Kidney epithelial cell (primary cell): ENCODE data around the gene ARHGAP31. TPM values are rescaled to one million over a fixed set of nuclear protein-coding genes. Genes with fewer than 3 reads are reported as not detected.

Experiments used
- DNase-seq: peaks from one replicate; pipeline ENCODE4 v3.0.0-alpha.2; 2010; ENCODE audit warnings: low read depth
- H3K27me3 ChIP-seq: 2 replicates; pipeline ENCODE4 v1.6.0; 2011; ENCODE audit warnings: low read length; ENCODE audit not compliant: control insufficient read depth, insufficient read depth
- H3K36me3 ChIP-seq: 2 replicates; pipeline ENCODE4 v1.5.1; 2011; ENCODE audit warnings: low read length; ENCODE audit not compliant: control insufficient read depth, insufficient read depth
- H3K4me3 ChIP-seq: 2 replicates; pipeline ENCODE4 v1.5.1; 2011; ENCODE audit warnings: low read depth, mild to moderate bottlenecking, control low read depth, low read length
- CTCF ChIP-seq: IDR thresholded peaks from 2 replicates; pipeline ENCODE4 v1.5.1; 2011; ENCODE audit warnings: mild to moderate bottlenecking, moderate library complexity, low read length, control low read depth, inconsistent platforms; ENCODE audit not compliant: insufficient read depth, poor library complexity, severe bottlenecking
- total RNA-seq: library from RNA; depleted of rRNA; stranded (reverse); fragments of >200 nt; gene quantifications from 2 replicates; pipeline ENCODE4 v1.2.3, GENCODE V29; 2015

The ARHGAP31 gene
- total RNA-seq, 1 donor from 2014 or later: 18.5 TPM

GRCh38 chr3:119417771-119418512 is 123.8 kb downstream of the ARHGAP31 start:
- Histone ChIP-seq H3K27me3 (no peaks in the 10 kb centered on the region), H3K36me3 (no peaks in the 10 kb centered on the region), H3K4me3 (no peak overlapping the region)
- TF ChIP-seq CTCF: no peak
- no peak for DNase-seq

- no peak overlapping the region for H3K4me3 ChIP-seq
- H3K27me3 ChIP-seq: no peaks in the 10 kb centered on the region
- DNase-seq: no peak
- no peak for TF ChIP-seq CTCF
- H3K36me3 ChIP-seq: no peaks in the 10 kb centered on the region
Measured at GRCh38 chr3:119418641-119419040, 124.5 kb downstream of the ARHGAP31 start.

GRCh38 chr3:119420196-119420595 is 126.0 kb downstream of the ARHGAP31 start:
- no peak for DNase-seq
- no peak overlapping the region for H3K4me3 ChIP-seq
- no peaks in the 10 kb centered on the region for H3K27me3 ChIP-seq
- H3K36me3 ChIP-seq: no peaks in the 10 kb centered on the region
- peak; percentile 1 for TF ChIP-seq CTCF

GRCh38 chr3:119427669-119428068 is 133.5 kb downstream of the ARHGAP31 start:
- no peak overlapping the region for H3K4me3 ChIP-seq
- no peak for DNase-seq
- TF ChIP-seq CTCF: no peak
- no peaks in the 10 kb centered on the region for H3K27me3 ChIP-seq
- peaks cover 2% of the 10 kb centered on the region for H3K36me3 ChIP-seq

- H3K27me3 ChIP-seq: no peaks in the 10 kb centered on the region
- H3K4me3 ChIP-seq: no peak overlapping the region
- H3K36me3 ChIP-seq: peaks cover 2% of the 10 kb centered on the region
- no peak for DNase-seq
- TF ChIP-seq CTCF: no peak
Measured at GRCh38 chr3:119428538-119428937, 134.4 kb downstream of the ARHGAP31 start.
